ENCODE measurements around the gene PRDM8. TPM values are rescaled to one million over a fixed set of nuclear protein-coding genes. Genes with fewer than 3 reads are reported as not detected.

The PRDM8 gene
- total RNA-seq, 2 donors from 2014 or later = not detected

DNA sequence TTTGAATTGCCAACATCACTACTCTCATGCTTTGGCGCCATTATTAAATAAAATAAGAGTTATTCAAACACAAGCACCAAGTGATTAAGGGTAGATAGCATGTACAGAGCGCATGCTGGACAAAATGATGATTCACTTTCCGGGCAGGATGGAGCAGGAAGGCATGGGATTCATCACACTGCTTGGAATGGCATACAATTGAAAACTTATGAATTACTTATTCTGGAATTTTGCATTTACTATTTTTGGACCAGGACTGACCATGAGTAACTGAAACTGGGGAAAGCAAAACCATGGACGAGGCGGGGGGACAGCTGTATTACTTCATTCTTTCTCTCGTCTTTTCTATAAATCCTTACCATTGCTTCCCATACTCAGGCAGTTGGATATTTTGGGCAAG, 40.7 kb downstream of the PRDM8 start:
- Histone ChIP-seq H3K9me3 (ENCODE audit: control insufficient read depth, low read length) (no peaks in the 10 kb centered on the region), H3K4me3 (ENCODE audit: low read length) (no peak overlapping the region), H3K4me1 (ENCODE audit: control insufficient read depth, insufficient read depth, low read length) (no peaks in the 10 kb centered on the region), H3K27me3 (ENCODE audit: control insufficient read depth, insufficient read depth, low read length, poor library complexity, severe bottlenecking) (peaks cover 39% of the 10 kb centered on the region), H3K9ac (ENCODE audit: extremely low read depth, low read length, poor library complexity, severe bottlenecking) (no peak overlapping the region), H3K36me3 (ENCODE audit: control insufficient read depth, insufficient read depth, low read length) (no peaks in the 10 kb centered on the region), H3K27ac (ENCODE audit: low read depth, low read length) (no peak overlapping the region)
- Mint-ChIP-seq H3K36me3 (ENCODE audit: low read depth) (no peaks in the 10 kb centered on the region), H3K4me3 (no peak overlapping the region), H3K27me3 (ENCODE audit: insufficient read depth) (peaks cover 2% of the 10 kb centered on the region), H3K27ac (no peak overlapping the region), H3K9me3 (no peaks in the 10 kb centered on the region), H3K4me1 (no peaks in the 10 kb centered on the region)
- WGBS, 2 experiments (ENCODE audit: insufficient coverage in 1 of 2, insufficient read length in 1 of 2) = 86 to 93% methylated on average over 4 to 6 of the region's 6 CpGs
- TF ChIP-seq, protein P1, sequence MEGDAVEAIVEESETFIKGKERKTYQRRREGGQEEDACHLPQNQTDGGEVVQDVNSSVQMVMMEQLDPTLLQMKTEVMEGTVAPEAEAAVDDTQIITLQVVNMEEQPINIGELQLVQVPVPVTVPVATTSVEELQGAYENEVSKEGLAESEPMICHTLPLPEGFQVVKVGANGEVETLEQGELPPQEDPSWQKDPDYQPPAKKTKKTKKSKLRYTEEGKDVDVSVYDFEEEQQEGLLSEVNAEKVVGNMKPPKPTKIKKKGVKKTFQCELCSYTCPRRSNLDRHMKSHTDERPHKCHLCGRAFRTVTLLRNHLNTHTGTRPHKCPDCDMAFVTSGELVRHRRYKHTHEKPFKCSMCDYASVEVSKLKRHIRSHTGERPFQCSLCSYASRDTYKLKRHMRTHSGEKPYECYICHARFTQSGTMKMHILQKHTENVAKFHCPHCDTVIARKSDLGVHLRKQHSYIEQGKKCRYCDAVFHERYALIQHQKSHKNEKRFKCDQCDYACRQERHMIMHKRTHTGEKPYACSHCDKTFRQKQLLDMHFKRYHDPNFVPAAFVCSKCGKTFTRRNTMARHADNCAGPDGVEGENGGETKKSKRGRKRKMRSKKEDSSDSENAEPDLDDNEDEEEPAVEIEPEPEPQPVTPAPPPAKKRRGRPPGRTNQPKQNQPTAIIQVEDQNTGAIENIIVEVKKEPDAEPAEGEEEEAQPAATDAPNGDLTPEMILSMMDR (conservative IDR thresholded peaks at IDR 0.05) = no peak
- DNase-seq = no peak

DNA sequence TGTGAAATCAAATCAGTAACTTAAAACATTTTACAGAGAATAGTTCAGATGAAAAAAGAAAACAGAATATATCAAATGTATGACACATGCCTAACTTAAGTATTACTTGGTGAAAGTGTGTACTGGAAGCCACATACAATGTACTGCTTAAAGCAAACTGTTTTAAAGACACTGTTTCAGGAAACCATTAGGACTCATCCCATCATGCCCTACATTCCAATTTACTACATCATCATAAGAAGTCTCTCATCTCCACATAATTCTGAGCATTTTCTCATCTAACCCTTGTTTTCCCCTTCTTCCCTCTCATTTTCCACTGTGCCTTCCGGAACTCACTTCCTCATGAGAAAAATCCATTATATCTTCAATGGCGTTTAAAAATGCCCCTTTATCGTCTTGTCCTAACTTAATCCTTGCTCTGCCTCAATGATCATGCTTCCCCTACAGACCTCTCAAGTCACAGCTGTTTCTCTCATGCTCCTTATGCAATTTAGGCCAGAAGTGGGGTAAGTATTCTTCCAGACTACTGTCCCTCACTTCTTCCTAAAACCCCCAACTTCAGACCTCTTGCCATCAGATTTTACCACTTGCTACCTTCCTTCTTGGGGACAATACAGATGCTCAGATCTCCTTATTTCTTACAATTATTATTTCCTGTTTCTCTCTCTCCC, 42.3 kb downstream of the PRDM8 start:
- no peak for DNase-seq
- no peaks in the 10 kb centered on the region for H3K9me3 Mint-ChIP-seq
- H3K4me3 Mint-ChIP-seq = no peak overlapping the region
- H3K36me3 ChIP-seq (ENCODE audit: control insufficient read depth, insufficient read depth, low read length) = no peaks in the 10 kb centered on the region
- H3K27ac ChIP-seq (ENCODE audit: low read depth, low read length) = no peak overlapping the region
- no peaks in the 10 kb centered on the region for H3K36me3 Mint-ChIP-seq (ENCODE audit: low read depth)
- peaks cover 8% of the 10 kb centered on the region for H3K27me3 Mint-ChIP-seq (ENCODE audit: insufficient read depth)
- H3K4me1 ChIP-seq (ENCODE audit: control insufficient read depth, insufficient read depth, low read length) = no peaks in the 10 kb centered on the region
- TF ChIP-seq, protein P1 (conservative IDR thresholded peaks at IDR 0.05) = no peak
- H3K9me3 ChIP-seq (ENCODE audit: control insufficient read depth, low read length) = no peaks in the 10 kb centered on the region
- no peak overlapping the region for H3K27ac Mint-ChIP-seq
- 96 to 100% methylated on average over 3 of the region's 3 CpGs for WGBS, 2 experiments (ENCODE audit: insufficient coverage in 1 of 2, insufficient read length in 1 of 2)
- peaks cover 47% of the 10 kb centered on the region for H3K27me3 ChIP-seq (ENCODE audit: control insufficient read depth, insufficient read depth, low read length, poor library complexity, severe bottlenecking)
- H3K4me1 Mint-ChIP-seq = no peaks in the 10 kb centered on the region
- no peak overlapping the region for H3K9ac ChIP-seq (ENCODE audit: extremely low read depth, low read length, poor library complexity, severe bottlenecking)
- H3K4me3 ChIP-seq (ENCODE audit: low read length) = no peak overlapping the region

GRCh38 chr4:80240976-80241375, 43.7 kb downstream of the PRDM8 start:
- no peaks in the 10 kb centered on the region for H3K9me3 ChIP-seq (ENCODE audit: control insufficient read depth, low read length)
- no peaks in the 10 kb centered on the region for H3K36me3 ChIP-seq (ENCODE audit: control insufficient read depth, insufficient read depth, low read length)
- DNase-seq = no peak
- H3K9ac ChIP-seq (ENCODE audit: extremely low read depth, low read length, poor library complexity, severe bottlenecking) = no peak overlapping the region
- peaks cover 60% of the 10 kb centered on the region for H3K27me3 ChIP-seq (ENCODE audit: control insufficient read depth, insufficient read depth, low read length, poor library complexity, severe bottlenecking)
- no peaks in the 10 kb centered on the region for H3K4me1 Mint-ChIP-seq
- H3K4me3 Mint-ChIP-seq = no peak overlapping the region
- no peaks in the 10 kb centered on the region for H3K9me3 Mint-ChIP-seq
- H3K4me1 ChIP-seq (ENCODE audit: control insufficient read depth, insufficient read depth, low read length) = no peaks in the 10 kb centered on the region
- H3K4me3 ChIP-seq (ENCODE audit: low read length) = no peak overlapping the region
- H3K27ac Mint-ChIP-seq = no peak overlapping the region
- H3K36me3 Mint-ChIP-seq (ENCODE audit: low read depth) = no peaks in the 10 kb centered on the region
- TF ChIP-seq, protein P1 (conservative IDR thresholded peaks at IDR 0.05) = no peak
- H3K27me3 Mint-ChIP-seq (ENCODE audit: insufficient read depth) = peaks cover 14% of the 10 kb centered on the region
- H3K27ac ChIP-seq (ENCODE audit: low read depth, low read length) = no peak overlapping the region
